Forelimb muscle (tissue), 1 donor: Measurements from ENCODE around the gene GRIA1. TPM values are rescaled to one million over a fixed set of nuclear protein-coding genes. Genes with fewer than 3 reads are reported as not detected.

Experiments
- DNase-seq: peaks from one replicate; pipeline ENCODE4 v3.0.0-alpha.2; 2013; ENCODE audit warnings: low read depth
- polyA plus RNA-seq: library from polyadenylated mRNA; unstranded; fragments of 120-200 nt; gene quantifications from one replicate; pipeline ENCODE4 v1.2.1, GENCODE V29; 2013; ENCODE audit not compliant: insufficient read length

The GRIA1 gene
- polyA plus RNA-seq, 1 donor, result 1.0 TPM

- no peak for DNase-seq
Observed at GRCh38 chr5:153658606-153659005, 168.1 kb downstream of the GRIA1 start.

GRCh38 chr5:153659039-153659736 lies 168.7 kb downstream of the GRIA1 start:
- no peak for DNase-seq

- no peak for DNase-seq
Observed at GRCh38 chr5:153660919-153661318, 170.4 kb downstream of the GRIA1 start.

GRCh38 chr5:153661897-153662296 lies 171.4 kb downstream of the GRIA1 start:
- no peak for DNase-seq

GRCh38 chr5:153670101-153670500 lies 179.6 kb downstream of the GRIA1 start:
- no peak for DNase-seq

GRCh38 chr5:153671653-153672346 lies 181.3 kb downstream of the GRIA1 start:
- no peak for DNase-seq

- no peak for DNase-seq
Observed at GRCh38 chr5:153672347-153673090, 182.0 kb downstream of the GRIA1 start.

GRCh38 chr5:153674356-153674755 lies 183.9 kb downstream of the GRIA1 start:
- no peak for DNase-seq

GRCh38 chr5:153676406-153676805 lies 185.9 kb downstream of the GRIA1 start:
- DNase-seq, result peak; percentile 5

- no peak for DNase-seq
Observed at GRCh38 chr5:153676821-153677220, 186.4 kb downstream of the GRIA1 start.

GRCh38 chr5:153678617-153679329 lies 188.3 kb downstream of the GRIA1 start:
- no peak for DNase-seq

GRCh38 chr5:153690236-153690635 lies 199.8 kb downstream of the GRIA1 start:
- DNase-seq, result no peak

- DNase-seq, result no peak
Observed at GRCh38 chr5:153696256-153696655, 205.8 kb downstream of the GRIA1 start.

- no peak for DNase-seq
Observed at GRCh38 chr5:153699035-153699434, 208.6 kb downstream of the GRIA1 start.

- no peak for DNase-seq
Observed at GRCh38 chr5:153700940-153701339, 210.5 kb downstream of the GRIA1 start.

- DNase-seq, result no peak
Observed at GRCh38 chr5:153702265-153702664, 211.8 kb downstream of the GRIA1 start.

- no peak for DNase-seq
Observed at GRCh38 chr5:153704110-153704509, 213.6 kb downstream of the GRIA1 start.

- no peak for DNase-seq
Observed at GRCh38 chr5:153707626-153708025, 217.2 kb downstream of the GRIA1 start.

- DNase-seq, result no peak
Observed at GRCh38 chr5:153711755-153712154, 221.3 kb downstream of the GRIA1 start.

- no peak for DNase-seq
Observed at GRCh38 chr5:153712946-153713345, 222.5 kb downstream of the GRIA1 start.

GRCh38 chr5:153713943-153714342 lies 223.5 kb downstream of the GRIA1 start:
- no peak for DNase-seq

GRCh38 chr5:153714798-153715197 lies 224.3 kb downstream of the GRIA1 start:
- no peak for DNase-seq
